ENCODE measurements around the gene SV2C.

Gene SV2C

DNA sequence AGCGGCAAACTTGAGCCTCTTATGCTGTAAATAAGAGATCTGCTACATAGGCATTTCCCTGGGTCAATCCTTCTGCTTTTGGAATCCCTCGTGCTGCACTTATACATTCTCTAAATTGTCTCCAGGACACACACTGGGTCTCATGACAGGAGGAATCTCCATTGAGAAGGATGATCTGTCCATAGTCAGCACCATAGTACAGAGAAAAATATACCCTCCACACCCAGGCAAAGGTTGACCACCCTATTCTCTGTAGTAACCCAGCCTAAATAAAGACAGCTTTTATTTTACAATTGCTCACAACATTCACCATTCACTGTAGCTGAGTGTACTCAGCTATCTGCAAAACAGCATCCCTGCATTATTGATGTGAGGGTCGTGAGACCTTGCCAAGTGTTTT, 111.2 kb downstream of the SV2C start:
- TF ChIP-seq, protein P1, sequence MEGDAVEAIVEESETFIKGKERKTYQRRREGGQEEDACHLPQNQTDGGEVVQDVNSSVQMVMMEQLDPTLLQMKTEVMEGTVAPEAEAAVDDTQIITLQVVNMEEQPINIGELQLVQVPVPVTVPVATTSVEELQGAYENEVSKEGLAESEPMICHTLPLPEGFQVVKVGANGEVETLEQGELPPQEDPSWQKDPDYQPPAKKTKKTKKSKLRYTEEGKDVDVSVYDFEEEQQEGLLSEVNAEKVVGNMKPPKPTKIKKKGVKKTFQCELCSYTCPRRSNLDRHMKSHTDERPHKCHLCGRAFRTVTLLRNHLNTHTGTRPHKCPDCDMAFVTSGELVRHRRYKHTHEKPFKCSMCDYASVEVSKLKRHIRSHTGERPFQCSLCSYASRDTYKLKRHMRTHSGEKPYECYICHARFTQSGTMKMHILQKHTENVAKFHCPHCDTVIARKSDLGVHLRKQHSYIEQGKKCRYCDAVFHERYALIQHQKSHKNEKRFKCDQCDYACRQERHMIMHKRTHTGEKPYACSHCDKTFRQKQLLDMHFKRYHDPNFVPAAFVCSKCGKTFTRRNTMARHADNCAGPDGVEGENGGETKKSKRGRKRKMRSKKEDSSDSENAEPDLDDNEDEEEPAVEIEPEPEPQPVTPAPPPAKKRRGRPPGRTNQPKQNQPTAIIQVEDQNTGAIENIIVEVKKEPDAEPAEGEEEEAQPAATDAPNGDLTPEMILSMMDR (IDR thresholded peaks at IDR 0.05; ENCODE audit: control insufficient read depth, insufficient read depth, low read depth, low read length, missing control alignments), result no peak
- no peak for DNase-seq (ENCODE audit: low read depth)
- no peak overlapping the region for H3K4me3 ChIP-seq (ENCODE audit: control insufficient read depth, low read depth, low read length)

DNA sequence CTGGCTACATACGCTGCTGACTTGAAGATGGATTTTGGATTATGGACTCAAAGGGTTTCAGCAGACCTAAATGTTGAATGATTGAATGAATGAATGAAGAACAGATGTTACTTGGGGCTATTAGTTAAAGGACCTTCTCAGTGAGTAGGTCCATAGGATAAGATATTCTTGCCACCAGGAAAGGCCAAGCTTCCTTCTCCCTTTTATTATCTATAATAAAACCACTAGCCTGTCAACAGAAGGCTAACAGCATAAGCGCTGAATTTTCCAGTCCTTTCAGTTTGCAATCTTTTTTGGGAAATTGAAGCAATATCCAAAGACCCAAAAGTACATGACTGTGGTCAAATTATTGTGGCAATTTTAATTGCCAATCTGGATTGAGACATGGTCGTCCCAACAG, 113.3 kb downstream of the SV2C start:
- TF ChIP-seq, protein P1 (IDR thresholded peaks at IDR 0.05; ENCODE audit: control insufficient read depth, insufficient read depth, low read depth, low read length, missing control alignments), result no peak
- H3K4me3 ChIP-seq (ENCODE audit: control insufficient read depth, low read depth, low read length), result no peak overlapping the region
- DNase-seq (ENCODE audit: low read depth), result no peak

DNA sequence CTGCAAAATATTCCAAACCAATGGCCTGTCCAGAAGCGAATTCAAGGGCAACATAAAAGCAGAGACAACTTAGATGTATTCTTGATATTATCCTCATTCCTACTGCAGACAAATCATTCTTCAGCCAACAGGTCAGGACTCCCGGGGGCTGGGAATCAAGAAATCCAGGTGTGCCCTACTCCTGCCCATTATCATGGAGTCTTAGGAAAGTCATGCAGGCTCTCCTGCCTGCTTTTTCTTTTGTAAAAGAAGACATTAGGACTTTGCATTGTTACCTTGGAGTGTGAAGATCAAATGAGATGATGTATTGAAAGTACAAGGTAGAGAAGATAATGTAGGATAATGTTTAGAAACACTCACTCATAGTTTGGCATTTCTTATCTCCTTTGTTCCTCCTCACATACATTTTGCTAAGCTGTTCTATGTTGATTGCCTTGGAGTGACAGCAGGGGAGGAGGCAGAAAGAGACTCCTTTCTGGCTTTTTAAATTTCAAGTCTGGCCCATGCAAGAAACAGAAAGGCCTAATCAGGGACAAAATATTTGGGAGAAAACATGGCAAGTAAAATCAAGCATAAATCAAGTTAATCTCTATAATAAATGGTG, 113.8 kb downstream of the SV2C start:
- TF ChIP-seq, protein P1 (IDR thresholded peaks at IDR 0.05; ENCODE audit: control insufficient read depth, insufficient read depth, low read depth, low read length, missing control alignments), result no peak
- no peak overlapping the region for H3K4me3 ChIP-seq (ENCODE audit: control insufficient read depth, low read depth, low read length)
- no peak for DNase-seq (ENCODE audit: low read depth)

DNA sequence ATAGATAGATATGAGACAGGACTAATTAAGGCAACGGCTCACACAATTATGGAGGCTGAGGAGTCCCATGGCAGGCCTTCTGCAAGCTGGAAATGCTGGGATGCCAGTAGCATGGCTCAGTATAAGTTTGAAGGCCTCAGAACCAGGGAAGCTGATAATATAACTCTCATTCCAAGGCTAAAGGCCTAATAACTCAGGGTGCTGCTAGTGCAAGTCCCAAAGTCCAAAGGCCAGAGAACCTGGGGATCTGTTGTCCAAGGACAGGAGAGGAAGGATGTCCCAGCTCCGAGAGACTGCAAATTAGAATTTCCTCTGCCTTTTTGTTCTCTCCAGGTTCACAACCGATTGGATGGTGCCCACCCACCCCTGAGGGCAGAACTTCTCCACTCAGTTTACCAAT, 114.5 kb downstream of the SV2C start:
- TF ChIP-seq, protein P1 (IDR thresholded peaks at IDR 0.05; ENCODE audit: control insufficient read depth, insufficient read depth, low read depth, low read length, missing control alignments), result no peak
- no peak overlapping the region for H3K4me3 ChIP-seq (ENCODE audit: control insufficient read depth, low read depth, low read length)
- DNase-seq (ENCODE audit: low read depth), result no peak

DNA sequence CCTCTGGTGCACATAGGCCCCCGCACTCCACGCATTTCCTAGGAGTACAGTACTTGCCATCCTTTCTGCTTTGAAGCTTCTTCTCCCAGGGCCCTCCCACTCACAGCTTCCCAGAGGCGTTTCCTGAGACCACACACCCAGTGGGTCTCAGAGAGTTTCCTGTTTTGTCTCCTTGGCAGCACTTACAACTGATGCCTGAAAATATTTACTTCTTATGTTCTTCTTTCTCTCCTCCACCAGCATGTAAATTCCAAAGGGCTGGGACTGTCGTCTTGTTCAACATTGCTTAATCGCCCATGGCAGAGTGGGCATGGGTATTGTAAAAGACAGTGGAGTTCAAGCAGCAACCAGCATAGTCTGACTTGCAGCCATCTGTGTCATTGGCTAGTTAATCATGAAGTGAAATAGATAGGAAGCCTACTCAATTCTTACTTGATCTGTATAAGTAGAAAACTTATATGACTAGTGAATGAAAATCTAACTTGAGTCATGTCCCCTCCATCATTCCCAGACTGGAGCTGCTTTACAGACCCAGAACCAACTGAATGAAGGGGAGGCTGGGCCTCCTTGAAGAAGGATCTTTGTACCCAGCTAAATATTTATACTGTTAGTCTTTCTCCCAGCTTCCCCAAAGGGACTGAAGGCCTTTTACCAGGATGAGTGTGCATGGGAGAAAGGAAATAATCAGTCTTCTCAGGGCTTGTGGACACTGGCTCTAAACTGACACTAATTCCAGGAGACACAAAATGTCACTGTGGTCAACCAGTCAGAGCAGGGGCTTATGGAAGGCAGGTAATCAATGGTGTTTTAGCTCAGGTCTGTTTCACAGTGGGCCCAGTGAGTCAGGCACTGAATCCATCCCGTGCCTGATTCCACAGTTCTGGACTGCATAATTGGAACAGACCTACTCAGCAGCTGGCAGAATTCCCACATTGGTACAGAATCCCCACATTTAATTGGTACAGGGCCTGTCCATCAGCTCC, 116.4 kb downstream of the SV2C start:
- DNase-seq (ENCODE audit: low read depth), result no peak
- H3K4me3 ChIP-seq (ENCODE audit: control insufficient read depth, low read depth, low read length), result no peak overlapping the region
- TF ChIP-seq, protein P1 (IDR thresholded peaks at IDR 0.05; ENCODE audit: control insufficient read depth, insufficient read depth, low read depth, low read length, missing control alignments), result no peak

DNA sequence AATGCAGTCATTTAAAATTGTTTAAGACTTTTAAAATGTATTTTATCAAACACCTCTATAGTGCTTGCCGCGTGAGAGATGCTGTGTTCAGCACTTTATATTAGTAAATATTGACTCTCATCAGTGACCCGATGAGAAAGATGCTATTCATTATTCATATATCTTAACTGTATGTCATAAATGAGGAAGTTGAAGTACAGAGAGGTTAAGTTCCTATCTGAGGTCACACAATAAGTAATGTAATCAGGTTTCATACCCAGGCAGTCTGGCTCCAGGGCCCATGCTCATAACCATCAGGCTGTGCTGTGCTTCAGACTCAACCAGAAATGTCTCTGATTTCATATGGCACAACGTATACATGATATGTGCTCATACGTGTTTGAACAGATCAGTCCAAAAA, 119.0 kb downstream of the SV2C start:
- DNase-seq (ENCODE audit: low read depth), result no peak
- TF ChIP-seq, protein P1 (IDR thresholded peaks at IDR 0.05; ENCODE audit: control insufficient read depth, insufficient read depth, low read depth, low read length, missing control alignments), result no peak

More for the DNA sequence above, 119.0 kb downstream of the SV2C start:
- H3K4me3 ChIP-seq (ENCODE audit: control insufficient read depth, low read depth, low read length), result no peak overlapping the region
